Tongue (tissue), 2 donors: ENCODE data around the gene SEC14L1. TPM values are rescaled to one million over a fixed set of nuclear protein-coding genes. Genes with fewer than 3 reads are reported as not detected.
"Not testable (repeated sequence)": the region's sequence is repeated elsewhere in the genome, so short reads cannot be mapped to it uniquely, and the experiment has no call there.

ENCODE experiments used
- DNase-seq: peaks from one replicate; pipeline ENCODE4 v3.0.0-alpha.2; 2015
- total RNA-seq: library from RNA; depleted of rRNA; stranded (reverse); fragments of >200 nt; gene quantifications from one replicate; pipeline ENCODE4 v1.2.3, GENCODE V29; 2014

The SEC14L1 gene
- total RNA-seq, 1 donor from 2014 or later = 66.8 TPM

GRCh38 chr17:77116371-77116860 lies 24.4 kb upstream of the SEC14L1 start:
- no peak for DNase-seq

- DNase-seq = no peak
Measured at GRCh38 chr17:77117415-77117814, 23.4 kb upstream of the SEC14L1 start.

- peak; percentile 62 for DNase-seq
Measured at GRCh38 chr17:77118251-77118928, 22.4 kb upstream of the SEC14L1 start.

- no peak for DNase-seq
Measured at GRCh38 chr17:77119668-77120301, 21.0 kb upstream of the SEC14L1 start.

- no peak for DNase-seq
Measured at GRCh38 chr17:77120868-77121267, 19.9 kb upstream of the SEC14L1 start.

- DNase-seq = no peak
Measured at GRCh38 chr17:77124192-77124889, 16.4 kb upstream of the SEC14L1 start.

GRCh38 chr17:77125432-77125901 lies 15.3 kb upstream of the SEC14L1 start:
- no peak for DNase-seq

- DNase-seq = no peak
Measured at GRCh38 chr17:77126519-77126918, 14.2 kb upstream of the SEC14L1 start.

- no peak for DNase-seq
Measured at GRCh38 chr17:77127735-77128361, 12.9 kb upstream of the SEC14L1 start.

GRCh38 chr17:77128896-77129567 lies 11.7 kb upstream of the SEC14L1 start:
- DNase-seq = peak; percentile 83

GRCh38 chr17:77129568-77130301 lies 11.0 kb upstream of the SEC14L1 start:
- DNase-seq = peak; percentile 95

- DNase-seq = peak; percentile 69
Measured at GRCh38 chr17:77130525-77130924, 10.2 kb upstream of the SEC14L1 start.

GRCh38 chr17:77131904-77132303 lies 8.9 kb upstream of the SEC14L1 start:
- DNase-seq = peak; percentile 85

GRCh38 chr17:77132411-77133086 lies 8.2 kb upstream of the SEC14L1 start:
- no peak for DNase-seq

GRCh38 chr17:77133087-77133638 lies 7.6 kb upstream of the SEC14L1 start:
- DNase-seq = no peak

- DNase-seq = no peak
Measured at GRCh38 chr17:77136420-77136767, 4.4 kb upstream of the SEC14L1 start.

GRCh38 chr17:77137111-77137510 lies 3.7 kb upstream of the SEC14L1 start:
- DNase-seq = no peak

- DNase-seq = not testable (repeated sequence)
Measured at GRCh38 chr17:77137886-77138285, 2.9 kb upstream of the SEC14L1 start.

- DNase-seq = peak; percentile 100
Measured at GRCh38 chr17:77140166-77140877, 447 bp upstream of the SEC14L1 start.
